HepG2 (cell line): ENCODE data around the gene TCERG1L. TPM values are rescaled to one million over a fixed set of nuclear protein-coding genes. Genes with fewer than 3 reads are reported as not detected.

Experiments
- ATAC-seq: fragments of 200-7000 bp; cut with Tn5 transposase; 3 replicates; pipeline ENCODE4 v1.9.1; 2020; ENCODE audit warnings: mild to moderate bottlenecking, moderate library complexity
- BruUV-seq: library from RNA; stranded (reverse); fragments of 400-500 nt; replicated peaks from 2 replicates; lab custom pipeline; 2021; lab: Mats Ljungman, UMichigan
- CTCF ChIA-PET: fragments of 300-600 bp; formaldehyde crosslinking; extraction: SDS; loops from one replicate; lab custom pipeline; 2021; ENCODE audit warnings: low total read pairs, inconsistent platforms, low intra/inter-chr PET ratio; lab: Yijun Ruan, JAX
- POLR2A ChIA-PET: fragments of 350-600 bp; sonication (Branson Sonifier 250); formaldehyde crosslinking; loops from one replicate; lab custom pipeline; 2020; ENCODE audit warnings: antibody characterized with exemption, inconsistent platforms; lab: Yijun Ruan, JAX
- DNase-seq: peaks from one replicate; pipeline ENCODE4 v3.0.0-alpha.2; 2015; ENCODE audit warnings: low spot score
- FAIRE-seq: peaks from 3 replicates; lab custom pipeline; 2011; peaks lifted over from hg19 to GRCh38; lab: Jason Lieb, UNC
- H2AFZ ChIP-seq: one replicate; pipeline ENCODE4 v1.6.1; 2011; ENCODE audit warnings: low read length, inconsistent platforms
- H3K27ac ChIP-seq: fragments of 300-600 bp; 3 replicates; pipeline ENCODE4 v1.8.0; 2011; ENCODE audit warnings: mixed run types, mild to moderate bottlenecking, mixed read lengths, low read length, inconsistent platforms; ENCODE audit not compliant: insufficient read depth; ENCODE audit errors: extremely low read length
- H3K27me3 ChIP-seq, 2 experiments: fragments of 200-600 bp in 1 of 2; 2 replicates in 1 of 2; 3 replicates in 1 of 2; pipeline versions ENCODE4 v1.6.0 to v1.8.0; 2011; ENCODE audit warnings: low read length in 2 of 2, mild to moderate bottlenecking in 2 of 2, moderate library complexity in 2 of 2, inconsistent platforms in 1 of 2; ENCODE audit not compliant: insufficient read depth in 2 of 2, control insufficient read depth in 1 of 2
- H3K36me3 ChIP-seq, 2 experiments: fragments of 200-600 bp in 1 of 2; replicated peaks in 1 of 2; 2 replicates in 1 of 2; 3 replicates in 1 of 2; pipeline versions ENCODE4 v1.5.1 to v1.8.0; 2011; ENCODE audit warnings: low read length in 2 of 2, inconsistent platforms in 1 of 2; ENCODE audit not compliant: insufficient read depth in 2 of 2, control insufficient read depth in 1 of 2
- H3K4me1 ChIP-seq: 2 replicates; pipeline ENCODE4 v1.5.1; 2012; ENCODE audit warnings: low read length, inconsistent platforms; ENCODE audit not compliant: insufficient read depth
- H3K4me2 ChIP-seq: 2 replicates; pipeline ENCODE4 v1.6.0; 2011; ENCODE audit warnings: low read depth, low read length, inconsistent platforms
- H3K4me3 ChIP-seq, 3 experiments: fragments of 200-600 bp in 1 of 3; sonication (generic), shearing (Covaris generic) in 1 of 3; replicated peaks in 1 of 3; 2 replicates each; pipeline ENCODE4 v1.5.1; 2011 to 2016; ENCODE audit warnings: low read length in 3 of 3, inconsistent platforms in 2 of 3, low read depth in 2 of 3, mild to moderate bottlenecking in 2 of 3, control low read depth in 1 of 3, mixed read lengths in 1 of 3; ENCODE audit not compliant: insufficient read depth in 1 of 3
- H3K79me2 ChIP-seq: one replicate; pipeline ENCODE4 v1.6.1; 2011; ENCODE audit warnings: low read length, inconsistent platforms; ENCODE audit not compliant: insufficient read depth
- H3K9ac ChIP-seq: 2 replicates; pipeline ENCODE4 v1.6.0; 2011; ENCODE audit warnings: mild to moderate bottlenecking, low read depth, low read length, inconsistent platforms; ENCODE audit not compliant: insufficient read depth
- H3K9me3 ChIP-seq: 2 replicates; pipeline ENCODE4 v1.5.1; 2012; ENCODE audit warnings: mild to moderate bottlenecking, low read length
- H4K20me1 ChIP-seq: 2 replicates; pipeline ENCODE4 v1.6.0; 2011; ENCODE audit warnings: inconsistent platforms, mild to moderate bottlenecking, low read length, moderate library complexity; ENCODE audit not compliant: insufficient read depth
- ATRX ChIP-seq: sonication (generic); formaldehyde crosslinking; IDR thresholded peaks from 2 replicates; pipeline ENCODE4 v1.4.0; 2020; ENCODE audit warnings: missing genetic modification reagents, borderline replicate concordance
- CENPX ChIP-seq: sonication (generic); formaldehyde crosslinking; IDR thresholded peaks from 2 replicates; pipeline ENCODE4 v1.9.0; 2021; ENCODE audit warnings: mild to moderate bottlenecking, missing genetic modification reagents, moderate library complexity
- CREM ChIP-seq, 2 experiments: sonication (generic) in 1 of 2; formaldehyde crosslinking in 1 of 2; IDR thresholded peaks; 2 replicates each; pipeline versions ENCODE4 v1.4.0 to v1.6.1; 2016 to 2020; ENCODE audit warnings: antibody characterized with exemption in 1 of 2, mild to moderate bottlenecking in 1 of 2, missing genetic modification reagents in 1 of 2
- ELF1 ChIP-seq: sonication (generic); formaldehyde crosslinking; IDR thresholded peaks from 2 replicates; pipeline ENCODE4 v1.4.0; 2020; ENCODE audit warnings: missing genetic modification reagents
- HNF4A ChIP-seq: sonication (generic); formaldehyde crosslinking; IDR thresholded peaks from 2 replicates; pipeline ENCODE4 v1.4.0; 2020; ENCODE audit warnings: missing genetic modification reagents
- NFKB2 ChIP-seq: sonication (generic); formaldehyde crosslinking; IDR thresholded peaks from 2 replicates; pipeline ENCODE4 v1.4.0; 2020; ENCODE audit warnings: missing genetic modification reagents, borderline replicate concordance
- PCBP1 ChIP-seq: fragments of 200-400 bp; formaldehyde crosslinking; IDR thresholded peaks from 2 replicates; pipeline ENCODE4 v1.6.1; 2017; ENCODE audit warnings: mild to moderate bottlenecking, low read depth, low read length, borderline replicate concordance
- SOX5 ChIP-seq: IDR thresholded peaks from 2 replicates; pipeline ENCODE4 v1.6.1; 2016; ENCODE audit warnings: borderline replicate concordance
- ZBTB7B ChIP-seq: sonication (generic); formaldehyde crosslinking; IDR thresholded peaks from 2 replicates; pipeline ENCODE4 v1.4.0; 2020; ENCODE audit warnings: missing genetic modification reagents
- ZFP36 ChIP-seq: fragments of 150-350 bp; IDR thresholded peaks from 2 replicates; pipeline ENCODE4 v1.6.1; 2018; ENCODE audit warnings: borderline replicate concordance, low read length, low read depth; ENCODE audit not compliant: partially characterized antibody
- ZNF225 ChIP-seq: sonication (generic); formaldehyde crosslinking; IDR thresholded peaks from 2 replicates; pipeline ENCODE4 v1.4.0; 2020; ENCODE audit warnings: mild to moderate bottlenecking, missing genetic modification reagents
- ZNF382 ChIP-seq: sonication (generic); formaldehyde crosslinking; IDR thresholded peaks from 2 replicates; pipeline ENCODE4 v1.5.0; 2020; ENCODE audit warnings: missing genetic modification reagents, mild to moderate bottlenecking, borderline replicate concordance
- ZNF556 ChIP-seq: sonication (generic); formaldehyde crosslinking; IDR thresholded peaks from 2 replicates; pipeline ENCODE4 v1.4.0; 2020; ENCODE audit warnings: mild to moderate bottlenecking, missing genetic modification reagents, borderline replicate concordance
- WGBS: methylation state at CpG from one replicate; pipeline ENCODE4 v1.1.6; 2017; ENCODE audit warnings: low lambda C conversion rate; 5-methylcytosine and 5-hydroxymethylcytosine counted together
- in situ Hi-C: cut with HindIII; loops from 2 replicates; pipeline ENCODE4 v1.10.0; 2017; ENCODE audit warnings: low pct_unique_long_range_greater_than_20kb; ENCODE audit not compliant: extremely low pct_ligation_motif_present
- intact Hi-C: fragments of 100-400 bp; cut with micrococcal nuclease; formaldehyde crosslinking; loops from one replicate; pipeline ENCODE4 v1.10.0; 2022; ENCODE audit not compliant: unreplicated experiment
- polyA plus RNA-seq, 8 experiments: library from polyadenylated mRNA; depleted of rRNA in 3 of 8; stranded (reverse) in 7 of 8; unstranded in 1 of 8; fragments of >200 nt; fragmentation: Illumina TruSeq in 4 of 8; extraction: Trizol in 4 of 8; gene quantifications; 2 replicates each; pipeline versions ENCODE4 v1.2.1 to v1.2.3, GENCODE V29; 2011 to 2016; ENCODE audit warnings: low read depth in 4 of 8, missing spikeins in 1 of 8, mixed read lengths in 1 of 8; ENCODE audit not compliant: insufficient read depth in 1 of 8
- total RNA-seq, 5 experiments: library from RNA; depleted of rRNA; stranded (reverse); fragments of >200 nt; fragmentation: Illumina TruSeq; extraction: Trizol; gene quantifications; 2 replicates each; pipeline ENCODE4 v1.2.3, GENCODE V29; 2016; ENCODE audit warnings: low read depth in 1 of 5
- TF ChIP-seq, protein P1 (sequence below): fragments of 450-650 bp; IDR thresholded peaks from 2 replicates; pipeline ENCODE4 v1.6.1; 2016
- TF ChIP-seq, protein P2 (sequence below): sonication (generic); formaldehyde crosslinking; IDR thresholded peaks from 2 replicates; pipeline ENCODE4 v1.9.0; 2021; ENCODE audit warnings: missing genetic modification reagents, borderline replicate concordance
- TF ChIP-seq, protein P3 (sequence below): sonication (generic); formaldehyde crosslinking; IDR thresholded peaks from 2 replicates; pipeline ENCODE4 v1.8.0; 2022; ENCODE audit warnings: mild to moderate bottlenecking, missing genetic modification reagents; ENCODE audit not compliant: insufficient replicate concordance

Gene TCERG1L
- total and polyA plus RNA-seq, 2 of the 13 experiments (the other 11 are each of a cell fraction or from before 2014, with no cell fraction given): not detected

DNA sequence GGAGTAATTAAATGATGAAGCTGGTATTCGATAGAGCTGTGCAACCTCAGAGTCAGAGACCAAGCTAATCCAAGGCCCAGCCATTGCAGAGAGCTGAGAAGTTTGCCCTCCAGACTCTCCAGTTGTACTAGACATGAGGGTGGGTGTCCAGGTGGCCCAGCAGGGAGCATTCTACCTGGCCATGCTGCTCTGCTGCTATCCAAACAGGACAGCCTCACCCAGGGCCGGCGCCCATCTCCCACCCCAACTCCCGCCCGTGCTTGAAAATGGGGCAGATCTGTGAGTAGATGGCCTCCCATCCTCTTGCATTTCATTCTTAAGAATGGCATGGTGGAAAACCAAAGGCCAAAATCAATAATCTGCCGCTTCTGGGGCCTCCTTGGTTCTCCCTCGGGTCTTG is 124.2 kb downstream of the TCERG1L start:
- no TSS peak for BruUV-seq
- in situ Hi-C loops (no loop called here), intact Hi-C loops (no loop called here)
- ChIA-PET CTCF (no interaction called here), POLR2A (no interaction called here)
- Histone ChIP-seq H3K79me2 (no peaks in the 10 kb centered on the region), H3K4me1 (no peaks in the 10 kb centered on the region), H3K27ac (no peak overlapping the region), H2AFZ (no peak overlapping the region), H3K4me3 (no peak overlapping the region), H3K4me2 (no peak overlapping the region), H4K20me1 (no peaks in the 10 kb centered on the region), H3K9ac (no peak overlapping the region), H3K9me3 (no peaks in the 10 kb centered on the region), H3K36me3 (no peaks in the 10 kb centered on the region), H3K27me3 (peaks cover 1 to 18% of the 10 kb centered on the region in 2 experiments; a peak in 2 of 5 replicates)
- DNase-seq (no peak), ATAC-seq (no peak), FAIRE-seq (no peak)
- TF ChIP-seq NFKB2 (CRISPR knock-in tag) (no peak), ELF1 (CRISPR knock-in tag) (no peak), CENPX (CRISPR knock-in tag) (no peak), ZBTB7B (CRISPR knock-in tag) (no peak), SOX5 (CRISPR knock-in tag) (no peak), CREM (IDR thresholded peaks at IDR 0.05) (no peak), CREM (CRISPR knock-in tag; IDR thresholded peaks at IDR 0.05) (no peak), ZFP36 (no peak), PCBP1 (no peak), HNF4A (CRISPR knock-in tag) (no peak), ATRX (CRISPR knock-in tag) (no peak), ZNF382 (CRISPR knock-in tag) (no peak), ZNF556 (CRISPR knock-in tag) (no peak), ZNF225 (CRISPR knock-in tag) (no peak)
- TF ChIP-seq, protein P1, sequence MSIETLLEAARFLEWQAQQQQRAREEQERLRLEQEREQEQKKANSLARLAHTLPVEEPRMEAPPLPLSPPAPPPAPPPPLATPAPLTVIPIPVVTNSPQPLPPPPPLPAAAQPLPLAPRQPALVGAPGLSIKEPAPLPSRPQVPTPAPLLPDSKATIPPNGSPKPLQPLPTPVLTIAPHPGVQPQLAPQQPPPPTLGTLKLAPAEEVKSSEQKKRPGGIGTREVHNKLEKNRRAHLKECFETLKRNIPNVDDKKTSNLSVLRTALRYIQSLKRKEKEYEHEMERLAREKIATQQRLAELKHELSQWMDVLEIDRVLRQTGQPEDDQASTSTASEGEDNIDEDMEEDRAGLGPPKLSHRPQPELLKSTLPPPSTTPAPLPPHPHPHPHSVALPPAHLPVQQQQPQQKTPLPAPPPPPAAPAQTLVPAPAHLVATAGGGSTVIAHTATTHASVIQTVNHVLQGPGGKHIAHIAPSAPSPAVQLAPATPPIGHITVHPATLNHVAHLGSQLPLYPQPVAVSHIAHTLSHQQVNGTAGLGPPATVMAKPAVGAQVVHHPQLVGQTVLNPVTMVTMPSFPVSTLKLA: no peak
- TF ChIP-seq, protein P2, sequence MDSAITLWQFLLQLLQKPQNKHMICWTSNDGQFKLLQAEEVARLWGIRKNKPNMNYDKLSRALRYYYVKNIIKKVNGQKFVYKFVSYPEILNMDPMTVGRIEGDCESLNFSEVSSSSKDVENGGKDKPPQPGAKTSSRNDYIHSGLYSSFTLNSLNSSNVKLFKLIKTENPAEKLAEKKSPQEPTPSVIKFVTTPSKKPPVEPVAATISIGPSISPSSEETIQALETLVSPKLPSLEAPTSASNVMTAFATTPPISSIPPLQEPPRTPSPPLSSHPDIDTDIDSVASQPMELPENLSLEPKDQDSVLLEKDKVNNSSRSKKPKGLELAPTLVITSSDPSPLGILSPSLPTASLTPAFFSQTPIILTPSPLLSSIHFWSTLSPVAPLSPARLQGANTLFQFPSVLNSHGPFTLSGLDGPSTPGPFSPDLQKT: no peak
- TF ChIP-seq, protein P3, sequence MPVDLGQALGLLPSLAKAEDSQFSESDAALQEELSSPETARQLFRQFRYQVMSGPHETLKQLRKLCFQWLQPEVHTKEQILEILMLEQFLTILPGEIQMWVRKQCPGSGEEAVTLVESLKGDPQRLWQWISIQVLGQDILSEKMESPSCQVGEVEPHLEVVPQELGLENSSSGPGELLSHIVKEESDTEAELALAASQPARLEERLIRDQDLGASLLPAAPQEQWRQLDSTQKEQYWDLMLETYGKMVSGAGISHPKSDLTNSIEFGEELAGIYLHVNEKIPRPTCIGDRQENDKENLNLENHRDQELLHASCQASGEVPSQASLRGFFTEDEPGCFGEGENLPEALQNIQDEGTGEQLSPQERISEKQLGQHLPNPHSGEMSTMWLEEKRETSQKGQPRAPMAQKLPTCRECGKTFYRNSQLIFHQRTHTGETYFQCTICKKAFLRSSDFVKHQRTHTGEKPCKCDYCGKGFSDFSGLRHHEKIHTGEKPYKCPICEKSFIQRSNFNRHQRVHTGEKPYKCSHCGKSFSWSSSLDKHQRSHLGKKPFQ (CRISPR knock-in tag): no peak
- 8% methylated on average over 6 of the region's 7 CpGs for WGBS
